H1 (cell line): ENCODE measurements around the gene WDR64. TPM values are rescaled to one million over a fixed set of nuclear protein-coding genes. Genes with fewer than 3 reads are reported as not detected.

Experiments used
- CTCF ChIA-PET: fragments of 300-600 bp; sonication (Branson Sonifier 250); formaldehyde crosslinking; loops from one replicate; lab custom pipeline; 2021; ENCODE audit not compliant: partially characterized antibody; lab: Charles Lee
- POLR2A ChIA-PET: fragments of 300-600 bp; sonication (Branson Sonifier 250); formaldehyde crosslinking; loops from one replicate; lab custom pipeline; 2021; ENCODE audit warnings: inconsistent platforms; ENCODE audit not compliant: partially characterized antibody; lab: Charles Lee
- DNase-seq, 2 experiments: peaks; one replicate each; pipeline versions ENCODE4 v3.0.0 to v3.0.0-alpha.2; 2010 to 2022; ENCODE audit warnings: low spot score in 2 of 2, low read depth in 1 of 2, mixed read lengths in 1 of 2
- FAIRE-seq: peaks from 2 replicates; lab custom pipeline; 2011; peaks lifted over from hg19 to GRCh38; lab: Jason Lieb, UNC
- H2AFZ ChIP-seq: 2 replicates; pipeline ENCODE4 v1.8.1; 2012; ENCODE audit warnings: low read length, inconsistent platforms
- H2AK5ac ChIP-seq: 2 replicates; pipeline ENCODE4 v1.6.1; 2013; ENCODE audit warnings: low read depth, low read length
- H2BK120ac ChIP-seq: replicated peaks from 2 replicates; pipeline ENCODE3; 2013; ENCODE audit warnings: low read depth, low read length, inconsistent platforms
- H2BK12ac ChIP-seq: 2 replicates; pipeline ENCODE4 v1.6.1; 2013; ENCODE audit warnings: low read depth, low read length
- H2BK15ac ChIP-seq: 2 replicates; pipeline ENCODE4 v1.6.1; 2013; ENCODE audit warnings: low read length
- H2BK20ac ChIP-seq: 2 replicates; pipeline ENCODE4 v1.6.1; 2013; ENCODE audit warnings: low read length
- H2BK5ac ChIP-seq: 2 replicates; pipeline ENCODE4 v1.6.1; 2013; ENCODE audit warnings: low read depth, low read length
- H3K14ac ChIP-seq: 2 replicates; pipeline ENCODE4 v1.6.1; 2013; ENCODE audit warnings: inconsistent platforms; ENCODE audit not compliant: insufficient read length
- H3K18ac ChIP-seq: 2 replicates; pipeline ENCODE4 v1.6.1; 2013; ENCODE audit warnings: low read length; ENCODE audit errors: extremely low read depth
- H3K23ac ChIP-seq: 2 replicates; pipeline ENCODE4 v1.6.1; 2013; ENCODE audit warnings: inconsistent platforms; ENCODE audit not compliant: insufficient read length
- H3K23me2 ChIP-seq: 2 replicates; pipeline ENCODE4 v1.6.1; 2013; ENCODE audit warnings: low read depth, low read length
- H3K27ac ChIP-seq: 2 replicates; pipeline ENCODE4 v1.6.1; 2011; ENCODE audit warnings: low read depth, low read length, inconsistent platforms
- H3K27me3 ChIP-seq, 4 experiments: replicated peaks in 1 of 4; 1 replicate in 1 of 4; 2 replicates in 3 of 4; pipeline versions ENCODE4 v1.6.1 to v1.8.1; 2011 to 2013; ENCODE audit warnings: low read length in 3 of 4, mild to moderate bottlenecking in 3 of 4, inconsistent platforms in 2 of 4, mixed read lengths in 2 of 4, moderate library complexity in 1 of 4; ENCODE audit not compliant: control insufficient read depth in 3 of 4, insufficient read depth in 3 of 4; ENCODE audit errors: extremely low read depth in 1 of 4
- H3K36me3 ChIP-seq, 4 experiments: 2 replicates each; pipeline versions ENCODE4 v1.6.1 to v1.8.1; 2011 to 2013; ENCODE audit warnings: mild to moderate bottlenecking in 4 of 4, low read length in 3 of 4, moderate library complexity in 2 of 4, control low read depth in 1 of 4, inconsistent platforms in 1 of 4; ENCODE audit not compliant: insufficient read depth in 4 of 4, control insufficient read depth in 2 of 4
- H3K4ac ChIP-seq: replicated peaks from 2 replicates; pipeline ENCODE3; 2013; ENCODE audit warnings: low read length, low read depth, mixed read lengths, inconsistent platforms; ENCODE audit not compliant: insufficient read length
- H3K4me1 ChIP-seq, 4 experiments: replicated peaks in 1 of 4; 1 replicate in 1 of 4; 2 replicates in 3 of 4; pipeline versions ENCODE4 v1.6.1 to v1.8.1; 2011 to 2013; ENCODE audit warnings: low read length in 3 of 4, inconsistent platforms in 2 of 4, mixed read lengths in 1 of 4; ENCODE audit not compliant: insufficient read depth in 4 of 4, control insufficient read depth in 3 of 4
- H3K4me2 ChIP-seq, 2 experiments: 2 replicates each; pipeline versions ENCODE4 v1.6.1 to v1.8.1; 2011 to 2013; ENCODE audit warnings: low read depth in 2 of 2, low read length in 2 of 2, control low read depth in 1 of 2, inconsistent platforms in 1 of 2, mild to moderate bottlenecking in 1 of 2; ENCODE audit not compliant: insufficient read depth in 1 of 2
- H3K4me3 ChIP-seq, 4 experiments: fragments of 200-600, 300-600 bp in 1 of 4; sonication (generic), shearing (Covaris generic), sonication (Bioruptor Twin) in 1 of 4; 2 replicates each; pipeline versions ENCODE4 v1.5.1 to v1.8.1; 2011 to 2016; ENCODE audit warnings: low read length in 4 of 4, low read depth in 3 of 4, control low read depth in 2 of 4, inconsistent platforms in 2 of 4, mild to moderate bottlenecking in 2 of 4, mixed read lengths in 1 of 4, moderate library complexity in 1 of 4; ENCODE audit not compliant: insufficient read depth in 2 of 4; ENCODE audit errors: extremely low read depth in 1 of 4
- H3K56ac ChIP-seq: replicated peaks from 2 replicates; pipeline ENCODE3; 2013; ENCODE audit warnings: low read depth, mild to moderate bottlenecking, mixed read lengths, low read length, inconsistent platforms; ENCODE audit not compliant: insufficient read length
- H3K79me1 ChIP-seq: 2 replicates; pipeline ENCODE4 v1.6.1; 2013; ENCODE audit warnings: low read depth, low read length, control low read depth
- H3K79me2 ChIP-seq, 2 experiments: 2 replicates each; pipeline versions ENCODE4 v1.6.1 to v1.8.1; 2012 to 2013; ENCODE audit warnings: low read length in 2 of 2, mild to moderate bottlenecking in 2 of 2, inconsistent platforms in 1 of 2; ENCODE audit not compliant: insufficient read depth in 2 of 2, control insufficient read depth in 1 of 2
- H3K9ac ChIP-seq, 4 experiments: replicated peaks in 1 of 4; 1 replicate in 1 of 4; 2 replicates in 3 of 4; pipeline versions ENCODE4 v1.6.1 to v1.8.1; 2011 to 2013; ENCODE audit warnings: low read depth in 3 of 4, low read length in 3 of 4, control low read depth in 2 of 4, mild to moderate bottlenecking in 2 of 4, moderate library complexity in 2 of 4, inconsistent platforms in 1 of 4; ENCODE audit errors: extremely low read depth in 1 of 4
- H3K9me3 ChIP-seq, 2 experiments: 2 replicates each; pipeline versions ENCODE4 v1.6.1 to v1.8.1; 2012 to 2013; ENCODE audit warnings: mild to moderate bottlenecking in 2 of 2, moderate library complexity in 2 of 2, control low read depth in 1 of 2, inconsistent platforms in 1 of 2, low read depth in 1 of 2, low read length in 1 of 2, mixed read lengths in 1 of 2; ENCODE audit not compliant: insufficient read depth in 2 of 2
- H4K20me1 ChIP-seq, 2 experiments: replicated peaks in 1 of 2; 2 replicates each; pipeline versions ENCODE3 to v1.8.1; 2011 to 2013; ENCODE audit warnings: inconsistent platforms in 2 of 2, low read length in 2 of 2, mild to moderate bottlenecking in 1 of 2; ENCODE audit not compliant: insufficient read depth in 2 of 2, control insufficient read depth in 1 of 2
- H4K5ac ChIP-seq: 2 replicates; pipeline ENCODE4 v1.6.1; 2013; ENCODE audit warnings: low read length, low read depth, mixed read lengths, inconsistent platforms; ENCODE audit not compliant: insufficient read length
- H4K8ac ChIP-seq: 2 replicates; pipeline ENCODE4 v1.8.0; 2013; ENCODE audit warnings: mild to moderate bottlenecking, moderate library complexity, low read length, inconsistent platforms; ENCODE audit not compliant: insufficient read depth; ENCODE audit errors: extremely low read depth
- H4K91ac ChIP-seq: replicated peaks from 2 replicates; pipeline ENCODE3; 2013; ENCODE audit warnings: low read length, mixed read lengths, inconsistent platforms; ENCODE audit not compliant: insufficient read length
- CTCF ChIP-seq, 3 experiments: IDR thresholded peaks; 1 replicate in 2 of 3; 2 replicates in 1 of 3; pipeline versions ENCODE4 v1.5.1 to v1.6.1; 2011; ENCODE audit warnings: low read length in 3 of 3, mild to moderate bottlenecking in 3 of 3, inconsistent platforms in 2 of 3, low read depth in 1 of 3, moderate library complexity in 1 of 3; ENCODE audit not compliant: insufficient read depth in 1 of 3; ENCODE audit errors: control extremely low read depth in 1 of 3
- KDM4A ChIP-seq: IDR thresholded peaks from one replicate; pipeline ENCODE4 v1.7.1; 2012; ENCODE audit warnings: low read depth, mild to moderate bottlenecking, moderate library complexity, low read length, inconsistent platforms; ENCODE audit not compliant: severe bottlenecking
- RAD21 ChIP-seq, 2 experiments: IDR thresholded peaks in 1 of 2; conservative IDR thresholded peaks in 1 of 2; 2 replicates each; pipeline ENCODE4 v1.6.1; 2011; ENCODE audit warnings: low read depth in 2 of 2, low read length in 2 of 2, improper control_type of control experiment in 1 of 2, inconsistent platforms in 1 of 2, mild to moderate bottlenecking in 1 of 2, moderate library complexity in 1 of 2
- RBBP5 ChIP-seq: IDR thresholded peaks from 2 replicates; pipeline ENCODE4 v1.7.1; 2012; ENCODE audit warnings: low read depth, mild to moderate bottlenecking, inconsistent platforms, low read length, moderate library complexity, borderline replicate concordance
- ZNF274 ChIP-seq: IDR thresholded peaks from 2 replicates; pipeline ENCODE4 v1.7.0; 2012; ENCODE audit warnings: low read length, borderline replicate concordance; ENCODE audit errors: extremely low read depth
- WGBS, 2 experiments: shearing (Covaris generic) in 1 of 2; methylation state at CpG; one replicate each; pipeline versions ENCODE4 v1.1.6 to v1.1.7; 2013 to 2015; ENCODE audit warnings: low lambda C conversion rate in 2 of 2, mixed read lengths in 2 of 2, inconsistent platforms in 1 of 2, low coverage in 1 of 2, missing lambda C conversion rate in 1 of 2; ENCODE audit not compliant: insufficient replicate concordance in 2 of 2, insufficient coverage in 1 of 2, insufficient read length in 1 of 2; ENCODE audit errors: extremely low coverage in 1 of 2, missing lambda C conversion rate in 1 of 2; 5-methylcytosine and 5-hydroxymethylcytosine counted together
- polyA plus RNA-seq, 7 experiments: library from polyadenylated mRNA; depleted of rRNA in 3 of 7; stranded (reverse) in 5 of 7; unstranded in 2 of 7; fragments of >200 nt in 5 of 7; fragments of 200-250 nt in 2 of 7; gene quantifications; 1 replicate in 5 of 7; 2 replicates in 1 of 7; 4 replicates in 1 of 7; pipeline versions ENCODE4 v1.2.1 to v1.2.3, GENCODE V29; 2011 to 2013; ENCODE audit warnings: missing spikeins in 2 of 7, mixed read lengths in 2 of 7
- total RNA-seq: library from RNA; stranded (reverse); fragmentation: NEBNext Ultra II Directional; extraction: Animal tissue kit (Norgen Biotek cat#: 25700); gene quantifications from 2 replicates; pipeline ENCODE4 v1.2.1, GENCODE V29; 2021

Gene WDR64
- total and polyA plus RNA-seq, 2 of the 8 experiments (the other 6 are each of a cell fraction or from before 2014, with no cell fraction given), result 0.02 TPM; not detected in 1

GRCh38 chr1:241834733-241835377, 182.8 kb downstream of the WDR64 start:
- Histone ChIP-seq H2BK15ac (no peak overlapping the region), H3K4me1 (no peaks in the 10 kb centered on the region), H3K9me3 (no peaks in the 10 kb centered on the region), H3K23me2 (no peaks in the 10 kb centered on the region), H3K56ac (no peak overlapping the region), H3K23ac (no peak overlapping the region), H4K91ac (no peak overlapping the region), H2AK5ac (no peak overlapping the region), H2BK120ac (no peak overlapping the region), H3K14ac (no peak overlapping the region), H2BK12ac (no peak overlapping the region), H3K79me1 (no peaks in the 10 kb centered on the region), H3K9ac (no peak overlapping the region), H2AFZ (no peak overlapping the region), H3K36me3 (no peaks in the 10 kb centered on the region), H2BK20ac (no peak overlapping the region), H4K20me1 (no peaks in the 10 kb centered on the region), H3K4ac (no peak overlapping the region), H3K4me2 (no peak overlapping the region), H3K18ac (no peak overlapping the region), H4K8ac (no peak overlapping the region), H3K27ac (no peak overlapping the region), H3K4me3 (no peak overlapping the region), H3K79me2 (no peaks in the 10 kb centered on the region), H2BK5ac (no peak overlapping the region), H3K27me3 (no peaks in the 10 kb centered on the region), H4K5ac (no peak overlapping the region)
- TF ChIP-seq ZNF274, result no peak
- TF ChIP-seq RAD21 (IDR thresholded peaks at IDR 0.05 in 1 of 2, conservative IDR thresholded peaks at IDR 0.05 in 1 of 2; ENCODE audit: low read depth in 2 of 2, low read length in 2 of 2), result peak; percentile 77 to 79
- TF ChIP-seq RBBP5, result no peak
- no peak for TF ChIP-seq KDM4A
- peak in 2 of 3 experiments; percentile 57 to 61; a peak in 3 of 4 replicates for TF ChIP-seq CTCF (IDR thresholded peaks at IDR 0.05; ENCODE audit: control extremely low read depth in 1 of 3, insufficient read depth in 1 of 3, low read depth in 1 of 3, low read length in 3 of 3)
- DNase-seq, result no peak
- WGBS, 2 experiments, result 13% methylated on average over 1 of the region's 1 CpG; no CpG with 5 or more reads in 1 of the 2 experiments
- ChIA-PET CTCF (interaction anchor here (0.7 to 1.6 kb wide), 9 partner anchors 8 to 316 kb away, joined by 3 to 8 read pairs (median 4); no protein-coding TSS in a partner anchor), POLR2A (no interaction called here)
- no peak for FAIRE-seq
